ENCODE data around the gene API5. TPM values are rescaled to one million over a fixed set of nuclear protein-coding genes. Genes with fewer than 3 reads are reported as not detected.
A peak's percentile ranks its signal among the peaks of the same experiment; 100 is the strongest.

The API5 gene
- total RNA-seq, 1 experiment from 2014 or later, result 142 TPM

DNA sequence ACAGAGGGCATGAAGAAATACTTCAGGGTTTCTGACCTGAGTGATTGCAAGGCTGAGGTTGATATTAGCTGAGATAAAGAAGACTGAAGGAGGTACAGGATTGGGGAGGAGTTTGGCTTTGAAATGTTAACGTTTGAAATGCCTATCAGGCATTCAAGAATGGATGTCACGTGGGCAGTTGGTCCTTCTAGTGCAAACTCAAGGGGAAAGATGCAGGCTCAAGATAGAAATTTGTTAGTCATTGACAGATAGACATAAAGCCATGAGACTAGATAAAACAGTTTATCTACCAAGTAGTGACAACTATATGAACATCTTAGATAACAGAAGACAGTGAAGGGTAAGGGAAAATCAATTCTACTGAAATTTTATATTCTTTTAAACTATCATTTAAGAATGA is 70.0 kb downstream of the API5 start:
- CTCF ChIA-PET, result interaction anchor here (1.3 kb wide), 1 partner anchor 70 kb away, joined by 3 read pairs; the partner anchor contains the start of gene API5
- POLR2A ChIA-PET, result no interaction called here
- H3K27ac Mint-ChIP-seq, result no peak overlapping the region; the same call in 1 of the 2 replicates
- no peaks in the 10 kb centered on the region for H3K27me3 Mint-ChIP-seq (ENCODE audit: low read depth)
- H3K36me3 Mint-ChIP-seq, result peaks cover 8% of the 10 kb centered on the region; the same call in 1 of the 2 replicates
- DNase-seq (ENCODE audit: low spot score), result no peak
- no peaks in the 10 kb centered on the region for H3K9me3 Mint-ChIP-seq
- no peak overlapping the region for H3K4me3 Mint-ChIP-seq
- TF ChIP-seq USF1 (CRISPR knock-in tag; IDR thresholded peaks at IDR 0.05) (peak; percentile 76), TEAD4 (CRISPR knock-in tag; IDR thresholded peaks at IDR 0.05) (no peak), SMAD4 (CRISPR knock-in tag; IDR thresholded peaks at IDR 0.05) (no peak)
- TF ChIP-seq, protein P1, sequence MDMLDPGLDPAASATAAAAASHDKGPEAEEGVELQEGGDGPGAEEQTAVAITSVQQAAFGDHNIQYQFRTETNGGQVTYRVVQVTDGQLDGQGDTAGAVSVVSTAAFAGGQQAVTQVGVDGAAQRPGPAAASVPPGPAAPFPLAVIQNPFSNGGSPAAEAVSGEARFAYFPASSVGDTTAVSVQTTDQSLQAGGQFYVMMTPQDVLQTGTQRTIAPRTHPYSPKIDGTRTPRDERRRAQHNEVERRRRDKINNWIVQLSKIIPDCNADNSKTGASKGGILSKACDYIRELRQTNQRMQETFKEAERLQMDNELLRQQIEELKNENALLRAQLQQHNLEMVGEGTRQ (CRISPR knock-in tag; IDR thresholded peaks at IDR 0.05), result peak; percentile 83
- TF ChIP-seq, protein P2, sequence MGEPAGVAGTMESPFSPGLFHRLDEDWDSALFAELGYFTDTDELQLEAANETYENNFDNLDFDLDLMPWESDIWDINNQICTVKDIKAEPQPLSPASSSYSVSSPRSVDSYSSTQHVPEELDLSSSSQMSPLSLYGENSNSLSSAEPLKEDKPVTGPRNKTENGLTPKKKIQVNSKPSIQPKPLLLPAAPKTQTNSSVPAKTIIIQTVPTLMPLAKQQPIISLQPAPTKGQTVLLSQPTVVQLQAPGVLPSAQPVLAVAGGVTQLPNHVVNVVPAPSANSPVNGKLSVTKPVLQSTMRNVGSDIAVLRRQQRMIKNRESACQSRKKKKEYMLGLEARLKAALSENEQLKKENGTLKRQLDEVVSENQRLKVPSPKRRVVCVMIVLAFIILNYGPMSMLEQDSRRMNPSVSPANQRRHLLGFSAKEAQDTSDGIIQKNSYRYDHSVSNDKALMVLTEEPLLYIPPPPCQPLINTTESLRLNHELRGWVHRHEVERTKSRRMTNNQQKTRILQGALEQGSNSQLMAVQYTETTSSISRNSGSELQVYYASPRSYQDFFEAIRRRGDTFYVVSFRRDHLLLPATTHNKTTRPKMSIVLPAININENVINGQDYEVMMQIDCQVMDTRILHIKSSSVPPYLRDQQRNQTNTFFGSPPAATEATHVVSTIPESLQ (CRISPR knock-in tag; IDR thresholded peaks at IDR 0.05), result no peak
- H3K4me1 Mint-ChIP-seq, result peaks cover 12% of the 10 kb centered on the region
- peak; percentile 80 for ATAC-seq

DNA sequence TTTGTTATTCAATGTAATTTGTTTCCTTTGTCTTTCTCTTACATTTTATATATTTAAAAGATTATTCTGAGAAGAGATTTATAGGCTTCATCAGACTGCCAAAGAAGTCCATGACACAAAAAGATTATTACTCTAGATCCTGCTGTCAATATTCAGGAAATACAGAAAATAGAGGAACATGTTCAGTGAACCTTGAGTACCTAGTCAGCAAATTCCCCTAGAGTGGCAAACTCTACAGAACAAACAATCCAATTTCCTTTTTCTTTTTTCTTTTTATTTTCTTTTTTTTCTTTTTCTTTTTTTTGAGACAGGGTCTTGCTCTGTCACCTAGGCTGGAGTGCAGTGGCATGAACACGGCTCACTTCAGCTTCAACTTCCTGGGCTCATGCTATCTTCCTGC is 70.8 kb downstream of the API5 start:
- peaks cover 8% of the 10 kb centered on the region; the same call in 1 of the 2 replicates for H3K36me3 Mint-ChIP-seq
- ATAC-seq, result no peak
- ChIA-PET POLR2A (no interaction called here), CTCF (interaction anchor here (0.7 kb wide), 1 partner anchor 71 kb away, joined by 4 read pairs; the partner anchor contains the start of gene API5)
- H3K27me3 Mint-ChIP-seq (ENCODE audit: low read depth), result no peaks in the 10 kb centered on the region
- no peak overlapping the region for H3K4me3 Mint-ChIP-seq
- no peak for DNase-seq (ENCODE audit: low spot score)
- H3K4me1 Mint-ChIP-seq, result peaks cover 12% of the 10 kb centered on the region
- TF ChIP-seq ETV6 (CRISPR knock-in tag; IDR thresholded peaks at IDR 0.05) (no peak), SMAD4 (CRISPR knock-in tag; IDR thresholded peaks at IDR 0.05) (no peak), NFE2L1 (CRISPR knock-in tag; IDR thresholded peaks at IDR 0.05) (no peak), SP1 (CRISPR knock-in tag; conservative IDR thresholded peaks at IDR 0.05) (no peak), ZMAT4 (CRISPR knock-in tag; IDR thresholded peaks at IDR 0.05) (no peak), SMAD3 (CRISPR knock-in tag; IDR thresholded peaks at IDR 0.05; ENCODE audit: borderline replicate concordance) (no peak), ZNF263 (CRISPR knock-in tag; IDR thresholded peaks at IDR 0.05; ENCODE audit: low read depth) (no peak), ZBTB21 (CRISPR knock-in tag; IDR thresholded peaks at IDR 0.05; ENCODE audit: borderline replicate concordance) (no peak), ZNF671 (CRISPR knock-in tag; IDR thresholded peaks at IDR 0.05) (no peak), CREM (CRISPR knock-in tag; IDR thresholded peaks at IDR 0.05) (no peak)
- TF ChIP-seq, protein P3, sequence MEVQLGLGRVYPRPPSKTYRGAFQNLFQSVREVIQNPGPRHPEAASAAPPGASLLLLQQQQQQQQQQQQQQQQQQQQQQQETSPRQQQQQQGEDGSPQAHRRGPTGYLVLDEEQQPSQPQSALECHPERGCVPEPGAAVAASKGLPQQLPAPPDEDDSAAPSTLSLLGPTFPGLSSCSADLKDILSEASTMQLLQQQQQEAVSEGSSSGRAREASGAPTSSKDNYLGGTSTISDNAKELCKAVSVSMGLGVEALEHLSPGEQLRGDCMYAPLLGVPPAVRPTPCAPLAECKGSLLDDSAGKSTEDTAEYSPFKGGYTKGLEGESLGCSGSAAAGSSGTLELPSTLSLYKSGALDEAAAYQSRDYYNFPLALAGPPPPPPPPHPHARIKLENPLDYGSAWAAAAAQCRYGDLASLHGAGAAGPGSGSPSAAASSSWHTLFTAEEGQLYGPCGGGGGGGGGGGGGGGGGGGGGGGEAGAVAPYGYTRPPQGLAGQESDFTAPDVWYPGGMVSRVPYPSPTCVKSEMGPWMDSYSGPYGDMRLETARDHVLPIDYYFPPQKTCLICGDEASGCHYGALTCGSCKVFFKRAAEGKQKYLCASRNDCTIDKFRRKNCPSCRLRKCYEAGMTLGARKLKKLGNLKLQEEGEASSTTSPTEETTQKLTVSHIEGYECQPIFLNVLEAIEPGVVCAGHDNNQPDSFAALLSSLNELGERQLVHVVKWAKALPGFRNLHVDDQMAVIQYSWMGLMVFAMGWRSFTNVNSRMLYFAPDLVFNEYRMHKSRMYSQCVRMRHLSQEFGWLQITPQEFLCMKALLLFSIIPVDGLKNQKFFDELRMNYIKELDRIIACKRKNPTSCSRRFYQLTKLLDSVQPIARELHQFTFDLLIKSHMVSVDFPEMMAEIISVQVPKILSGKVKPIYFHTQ (CRISPR knock-in tag; IDR thresholded peaks at IDR 0.05), result no peak
- TF ChIP-seq, protein P4, sequence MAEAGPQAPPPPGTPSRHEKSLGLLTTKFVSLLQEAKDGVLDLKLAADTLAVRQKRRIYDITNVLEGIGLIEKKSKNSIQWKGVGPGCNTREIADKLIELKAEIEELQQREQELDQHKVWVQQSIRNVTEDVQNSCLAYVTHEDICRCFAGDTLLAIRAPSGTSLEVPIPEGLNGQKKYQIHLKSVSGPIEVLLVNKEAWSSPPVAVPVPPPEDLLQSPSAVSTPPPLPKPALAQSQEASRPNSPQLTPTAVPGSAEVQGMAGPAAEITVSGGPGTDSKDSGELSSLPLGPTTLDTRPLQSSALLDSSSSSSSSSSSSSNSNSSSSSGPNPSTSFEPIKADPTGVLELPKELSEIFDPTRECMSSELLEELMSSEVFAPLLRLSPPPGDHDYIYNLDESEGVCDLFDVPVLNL (CRISPR knock-in tag; IDR thresholded peaks at IDR 0.05; ENCODE audit: borderline replicate concordance, low read depth), result no peak
- H3K9me3 Mint-ChIP-seq, result no peaks in the 10 kb centered on the region
- H3K27ac Mint-ChIP-seq, result no peak overlapping the region

All from WTC11 (cell line).